ENCODE data around the gene CAMKK2.
A peak's percentile ranks its signal among the peaks of the same experiment; 100 is the strongest.
"Not testable (repeated sequence)": the region's sequence is repeated elsewhere in the genome, so short reads cannot be mapped to it uniquely, and the experiment has no call there.

CAMKK2 gene

DNA sequence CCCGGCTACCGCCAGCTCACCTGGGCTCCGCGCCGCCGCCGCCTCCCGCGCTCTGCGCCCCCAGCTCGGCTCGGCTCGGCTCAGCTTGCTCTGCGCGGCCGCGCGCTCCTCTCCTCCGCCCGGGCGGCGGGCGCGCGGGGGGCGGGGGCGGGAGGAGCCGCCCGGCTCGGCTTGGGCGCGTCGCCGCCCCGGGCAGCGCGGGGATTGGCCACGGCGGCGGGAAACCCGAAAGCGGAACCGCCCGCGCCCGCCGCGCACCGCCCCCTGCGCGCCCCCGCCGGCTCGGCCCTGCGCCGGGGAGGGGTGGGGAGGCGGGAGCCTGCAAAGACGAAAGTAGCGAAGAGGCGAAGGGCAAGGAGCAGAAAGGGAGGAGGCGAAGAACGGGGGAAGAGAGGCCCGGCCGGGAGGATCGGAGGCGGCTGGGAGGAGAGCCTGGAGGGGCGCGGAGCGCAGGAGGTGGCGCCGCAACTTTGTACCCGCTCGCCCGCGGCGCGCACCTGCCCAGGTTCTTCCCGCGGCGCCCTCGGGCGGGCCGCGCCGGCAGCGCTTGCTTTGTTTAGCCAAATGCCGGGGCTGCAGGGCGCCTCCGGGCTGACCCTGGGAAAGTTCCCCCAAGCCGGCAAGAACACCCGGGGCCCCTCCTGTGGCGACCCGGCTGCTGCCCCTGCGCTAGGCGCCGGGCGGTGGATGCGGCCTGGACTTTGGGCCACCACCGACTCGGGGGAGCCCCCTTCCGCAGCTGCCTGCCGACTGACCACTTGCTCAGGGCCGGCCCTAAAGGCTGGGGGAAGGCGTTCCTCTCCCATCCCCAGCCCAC lies at the start of gene CAMKK2:
CAMKK2 (minus strand) TSS at position 92 of the 817 bp plus-strand sequence. CDS start 22,183 bp downstream, outside the sequence.
- peak; percentile 60 for DNase-seq (ENCODE audit: low read depth)

DNA sequence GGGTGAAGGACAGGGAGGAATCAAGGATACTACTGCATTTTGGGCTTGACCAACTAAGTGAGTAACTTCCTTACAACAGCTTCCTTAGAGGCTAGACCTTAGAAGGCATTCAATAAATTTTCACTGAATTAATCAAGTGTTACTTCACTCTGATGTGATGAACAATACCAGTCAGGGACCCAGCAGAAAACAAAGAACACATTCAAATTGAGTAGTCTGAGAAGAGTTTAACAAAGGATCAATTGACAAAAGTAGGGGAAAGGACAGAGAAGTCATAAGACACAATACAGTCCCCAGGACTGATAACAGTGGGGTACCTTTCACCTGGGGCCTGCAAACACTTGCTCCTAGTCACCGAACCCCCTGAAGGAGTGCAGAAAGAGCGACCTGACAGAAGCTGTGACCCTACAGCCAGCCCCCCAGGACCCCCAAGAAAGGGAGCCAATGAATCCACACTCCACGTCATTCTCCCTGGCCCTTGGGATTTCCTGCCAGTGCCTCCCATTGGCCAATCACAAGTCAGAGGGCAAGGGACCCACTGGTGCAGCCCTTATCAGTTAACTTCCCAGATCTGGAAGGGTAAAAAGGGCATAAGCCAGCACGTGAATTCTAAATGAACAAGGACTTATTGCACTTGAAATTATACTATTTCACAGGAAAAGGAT lies 48.8 kb upstream of the CAMKK2 start:
- no peak for DNase-seq (ENCODE audit: low read depth)

DNA sequence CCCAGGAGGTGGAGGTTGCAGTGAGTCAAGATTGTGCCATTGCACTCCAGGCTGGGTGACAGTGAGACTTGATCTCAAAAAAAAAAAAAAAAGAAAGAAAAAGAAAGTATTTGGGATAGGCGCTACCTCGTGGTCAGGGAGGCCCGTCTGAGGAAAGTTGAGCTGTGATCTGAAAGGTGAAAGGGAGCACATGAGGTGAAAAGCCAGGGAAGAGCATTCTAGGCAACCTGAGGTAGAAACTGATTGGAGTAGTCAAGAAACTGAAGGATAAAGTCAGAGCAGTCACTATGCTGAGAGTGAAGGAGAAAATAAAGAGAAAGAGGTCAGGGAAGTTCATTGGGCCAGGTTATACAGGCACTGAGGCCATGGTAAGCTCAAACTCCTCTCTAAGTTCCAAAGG lies 48.0 kb upstream of the CAMKK2 start:
- no peak for DNase-seq (ENCODE audit: low read depth)

DNA sequence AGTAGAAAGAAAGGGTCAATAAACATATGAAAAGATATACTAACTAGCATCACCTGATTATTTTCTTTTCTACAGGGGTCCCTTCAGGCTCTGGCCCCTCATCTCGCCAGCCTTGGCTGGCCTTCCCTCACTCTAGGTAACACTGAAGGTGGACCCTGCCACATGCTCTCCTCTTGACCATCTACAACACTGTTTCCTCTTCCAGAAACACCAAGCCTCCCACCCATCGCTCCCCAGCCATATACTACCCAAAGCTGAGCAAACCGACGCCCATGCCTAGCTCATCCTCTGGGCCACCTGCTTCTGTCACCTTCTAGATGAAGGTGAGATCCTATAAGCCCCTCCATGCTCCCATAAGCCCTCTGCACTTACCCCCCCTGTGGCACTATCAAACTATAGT lies 40.9 kb upstream of the CAMKK2 start:
- DNase-seq (ENCODE audit: low read depth) = no peak

DNA sequence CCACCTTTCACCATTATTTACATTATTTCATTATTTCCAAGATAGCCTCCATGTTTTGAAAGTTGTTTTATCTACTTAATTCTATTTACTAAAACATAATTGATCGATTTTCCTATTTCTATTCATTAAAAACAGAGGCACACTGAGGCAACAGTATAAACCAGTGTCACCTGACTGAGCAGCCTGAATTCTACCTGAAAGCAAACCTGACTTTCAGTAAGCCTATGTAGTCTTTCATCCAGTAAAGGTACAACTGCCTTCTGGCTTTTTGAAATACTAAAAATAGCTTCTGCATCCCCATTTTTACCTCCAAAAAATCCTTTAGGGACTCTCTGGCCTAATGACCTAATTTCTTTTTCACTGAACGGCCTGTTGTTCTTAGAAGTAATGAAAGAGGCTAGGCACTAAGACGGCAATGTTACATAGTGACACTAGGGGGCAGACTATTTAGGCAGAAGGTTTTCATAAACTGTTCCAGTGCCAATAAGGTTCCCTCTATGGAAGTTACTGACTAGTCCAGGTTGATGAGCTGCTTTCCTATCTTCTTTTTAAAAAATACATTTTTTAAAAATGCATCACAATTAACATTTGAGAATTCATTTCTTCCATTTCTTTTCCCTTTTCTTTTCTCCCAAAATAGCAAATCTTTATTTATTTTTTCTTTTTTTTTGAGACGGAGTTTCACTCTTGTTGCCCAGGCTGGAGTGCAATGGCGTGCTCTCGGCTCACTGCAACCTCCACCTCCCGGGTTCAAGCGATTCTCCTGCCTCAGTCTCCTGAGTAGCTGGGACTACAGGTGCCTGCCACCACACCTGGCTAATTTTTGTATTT lies 38.2 kb upstream of the CAMKK2 start:
- DNase-seq (ENCODE audit: low read depth) = no peak

DNA sequence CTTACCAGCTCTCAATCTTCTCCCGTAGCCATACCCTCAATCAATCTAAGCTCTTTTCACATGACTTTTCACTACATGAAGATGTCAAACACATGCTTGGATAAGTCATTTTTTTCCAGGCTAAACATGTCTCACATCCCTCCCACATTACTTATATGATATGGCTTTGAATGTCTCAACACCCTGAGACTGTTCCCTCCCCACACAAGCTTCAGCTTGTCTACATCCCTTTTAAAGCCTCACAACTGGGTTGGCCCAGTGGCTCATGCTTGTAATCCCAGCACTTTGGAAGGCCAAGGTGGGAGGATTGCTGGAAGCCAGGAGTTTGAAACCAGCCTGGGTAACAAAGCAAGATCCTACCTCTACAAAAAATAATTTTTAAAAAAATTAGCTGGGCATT lies 37.2 kb upstream of the CAMKK2 start:
- DNase-seq (ENCODE audit: low read depth) = no peak

DNA sequence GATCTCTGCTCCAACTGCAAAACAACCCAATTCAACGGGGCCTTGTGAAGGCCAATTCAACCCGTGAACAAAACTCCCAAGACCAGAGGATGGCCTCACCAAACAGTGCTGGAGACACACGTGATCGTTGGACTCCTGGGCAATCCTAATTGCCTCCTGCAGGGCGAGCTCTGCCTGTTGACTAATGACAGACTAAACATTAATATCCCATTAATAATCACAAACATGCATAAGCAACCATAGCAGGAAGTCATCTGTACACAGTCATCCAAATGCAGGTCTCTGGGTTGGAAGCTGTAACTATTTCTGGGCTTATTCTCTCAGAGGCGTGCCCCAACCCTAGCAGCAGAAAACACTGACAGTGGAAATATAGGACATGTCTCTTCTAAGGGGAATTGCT lies 34.7 kb upstream of the CAMKK2 start:
- no peak for DNase-seq (ENCODE audit: low read depth)

DNA sequence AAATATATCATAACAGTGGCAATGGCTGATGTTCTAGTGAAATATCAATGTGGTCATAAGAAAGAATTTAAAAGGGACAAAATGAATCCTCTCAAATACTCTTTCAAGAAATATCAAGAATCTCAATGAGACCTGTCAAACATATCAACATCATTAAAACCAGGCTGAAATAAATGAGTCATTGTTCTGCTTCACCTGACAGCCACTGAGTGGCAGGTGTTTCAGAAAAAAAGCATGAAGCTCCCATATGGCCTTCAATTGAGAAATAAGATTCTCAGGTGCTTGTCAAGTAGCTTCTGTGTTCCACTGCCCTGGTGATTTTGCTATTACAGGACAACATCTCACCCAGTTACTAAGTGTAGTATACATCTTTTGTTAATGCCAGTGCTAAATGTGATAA lies 34.2 kb upstream of the CAMKK2 start:
- DNase-seq (ENCODE audit: low read depth) = no peak

DNA sequence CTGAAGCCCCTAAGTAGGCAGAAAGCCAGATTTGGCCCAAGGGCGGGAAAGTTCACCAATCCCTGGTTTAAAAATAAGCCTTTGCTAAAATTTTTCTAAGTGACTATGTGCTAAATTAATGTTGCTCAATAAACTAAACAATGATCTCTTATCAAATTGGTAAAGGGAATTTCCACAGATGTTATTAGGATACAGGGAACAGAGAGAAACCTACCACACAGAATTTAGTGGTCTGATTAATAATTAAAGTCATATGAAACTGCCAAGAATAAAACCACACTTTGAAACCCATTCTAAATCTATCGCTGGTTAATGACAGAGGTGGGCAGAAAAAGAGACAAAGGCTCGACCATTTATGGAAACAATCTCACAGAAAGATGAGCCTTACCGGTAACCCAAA lies 33.7 kb upstream of the CAMKK2 start:
- DNase-seq (ENCODE audit: low read depth) = no peak

DNA sequence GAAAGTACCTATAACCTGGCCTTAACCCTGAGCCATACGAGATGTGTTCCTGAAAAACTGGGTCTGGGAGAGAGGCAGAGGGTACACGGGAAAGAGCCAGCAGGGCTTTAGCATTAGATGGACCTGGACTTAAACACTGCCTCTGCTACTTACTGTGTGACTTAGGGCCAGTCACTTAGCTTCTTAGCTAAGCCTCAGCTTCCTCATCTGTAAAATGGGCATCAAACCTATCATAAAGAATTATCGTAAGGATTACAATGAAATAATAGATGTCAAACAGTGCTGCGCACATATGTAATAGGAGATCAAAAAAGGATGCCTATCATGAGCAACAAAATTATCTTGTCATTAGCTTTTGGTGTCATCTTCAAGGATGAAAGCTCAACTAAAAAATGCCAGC lies 32.1 kb upstream of the CAMKK2 start:
- no peak for DNase-seq (ENCODE audit: low read depth)

DNA sequence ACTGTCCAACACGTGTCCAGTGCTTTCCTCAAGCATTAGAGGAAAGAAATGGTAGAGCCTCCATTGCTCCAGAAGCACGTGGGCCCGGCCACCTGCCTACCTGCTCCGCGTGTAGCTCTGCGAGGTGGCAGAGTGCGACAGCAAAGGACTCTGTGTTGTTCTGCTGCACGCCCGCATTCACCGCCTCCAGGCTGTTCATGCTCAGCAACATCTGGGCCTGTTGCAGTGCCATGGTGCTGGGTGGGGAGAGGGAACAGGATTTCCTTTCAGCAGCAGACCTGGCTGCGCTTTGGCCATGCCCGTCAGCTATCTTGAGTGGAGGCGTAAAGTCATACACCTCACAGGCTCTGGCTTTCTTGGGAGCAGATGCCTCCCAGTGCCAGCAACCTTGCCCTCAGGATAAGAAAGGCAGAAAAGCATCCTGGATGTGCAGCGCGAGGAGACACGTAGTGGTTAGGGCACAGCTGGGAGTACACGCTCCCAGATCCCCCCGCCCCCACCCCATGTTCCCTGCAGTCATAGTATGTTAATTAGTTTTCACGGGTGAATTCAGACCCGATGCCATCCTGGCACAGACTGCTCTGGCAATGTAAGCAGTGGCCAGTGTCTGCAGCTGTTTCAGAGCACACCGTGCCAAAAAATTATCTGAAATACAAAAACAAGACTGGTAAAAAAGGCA lies 30.6 kb upstream of the CAMKK2 start:
- no peak for DNase-seq (ENCODE audit: low read depth)

DNA sequence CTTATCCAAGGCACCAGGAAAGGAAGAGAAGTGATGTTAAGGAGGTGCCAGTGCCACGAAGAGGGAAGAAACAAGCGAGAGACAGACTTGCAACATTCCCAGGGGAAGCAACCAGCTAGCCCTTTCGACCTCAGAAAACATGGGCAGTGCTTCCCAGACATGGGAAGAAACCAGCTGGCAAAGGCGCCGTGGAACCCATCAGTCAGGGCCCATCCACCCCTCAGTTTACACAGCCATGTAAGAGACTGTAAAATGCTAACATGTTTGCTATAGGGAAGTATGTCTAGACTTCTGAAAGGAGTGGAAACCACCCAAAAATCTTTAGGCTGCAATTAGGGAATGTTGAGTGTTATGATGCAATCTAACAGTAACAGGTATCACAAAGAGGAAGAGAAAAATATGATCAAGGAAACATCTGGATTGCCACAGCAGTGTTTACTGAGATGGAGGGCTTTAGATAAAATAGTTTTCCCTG lies 29.4 kb upstream of the CAMKK2 start:
- DNase-seq (ENCODE audit: low read depth) = no peak

DNA sequence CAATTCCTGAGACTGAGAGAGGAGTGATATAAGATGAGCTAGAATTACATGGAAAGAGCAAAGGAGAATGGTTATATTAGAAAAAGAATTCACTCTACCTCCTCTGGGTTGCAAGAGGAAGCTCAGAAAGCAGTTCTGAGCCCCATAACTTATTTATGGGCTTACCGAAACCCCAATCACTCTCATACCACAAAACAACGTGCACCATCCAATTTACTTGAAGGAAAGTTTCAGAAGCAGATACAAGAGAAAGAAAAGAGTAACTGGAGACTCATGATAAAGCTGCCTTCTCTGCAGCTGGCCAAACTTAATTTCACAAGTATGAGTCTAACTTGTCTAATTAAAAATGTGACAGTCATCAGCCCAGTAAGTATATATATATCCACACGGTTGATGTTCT lies 27.4 kb upstream of the CAMKK2 start:
- DNase-seq (ENCODE audit: low read depth) = no peak

DNA sequence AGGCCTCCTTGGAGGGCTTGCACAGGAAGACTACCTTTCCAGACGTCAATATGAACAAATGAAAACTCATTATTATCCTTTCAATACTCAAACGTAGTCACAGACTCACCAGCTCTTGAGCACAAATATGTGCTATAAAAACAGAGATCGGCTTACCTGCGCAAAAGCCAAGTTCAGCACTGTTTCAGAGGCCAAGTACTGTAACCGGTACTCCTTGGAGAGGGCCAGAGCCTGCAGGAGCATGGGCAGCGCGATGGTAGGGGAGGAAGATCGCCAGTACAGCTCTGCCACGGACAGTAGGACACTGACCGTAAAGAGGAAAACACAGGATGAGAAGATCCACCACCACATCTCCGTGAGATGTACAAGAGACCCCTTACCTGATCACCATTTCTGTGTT lies 21.6 kb upstream of the CAMKK2 start:
- no peak for DNase-seq (ENCODE audit: low read depth)

DNA sequence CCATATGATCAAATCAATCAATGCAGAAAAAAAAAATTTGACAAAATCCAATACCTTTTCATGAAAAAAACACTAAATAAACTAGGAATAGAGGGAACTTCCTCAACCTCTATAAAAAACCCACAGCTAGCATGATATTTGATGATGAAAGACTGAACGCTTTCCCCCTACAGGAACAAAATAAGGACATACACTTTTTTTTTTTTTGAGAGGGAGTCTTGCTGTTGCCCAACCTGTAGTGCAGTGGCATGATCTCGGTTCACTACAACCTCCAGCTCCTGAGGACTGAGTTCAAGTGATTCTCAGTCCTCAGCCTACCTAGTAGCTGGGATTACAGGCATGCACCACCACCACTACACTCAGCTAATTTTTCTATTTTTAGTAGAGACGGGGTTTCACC lies 17.9 kb upstream of the CAMKK2 start:
- DNase-seq (ENCODE audit: low read depth) = no peak

DNA sequence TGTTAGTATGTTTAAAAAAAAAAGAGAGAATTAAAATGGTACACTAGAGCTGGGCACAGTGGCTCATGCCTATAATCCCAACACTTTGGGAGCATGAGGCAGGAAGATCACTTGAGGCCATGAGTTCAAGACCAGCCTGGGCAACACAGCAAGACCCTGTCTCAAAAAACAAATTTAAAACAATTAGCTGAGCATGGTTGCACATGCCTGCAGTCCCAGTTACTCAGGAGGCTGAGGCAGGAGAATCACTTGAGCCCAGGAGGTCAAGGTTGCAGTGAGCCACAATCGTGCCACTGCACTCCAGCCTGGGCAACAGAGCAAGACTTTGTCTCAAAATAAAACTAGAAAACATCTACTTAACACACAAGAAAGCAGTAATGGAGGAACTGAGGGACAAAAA lies 13.7 kb upstream of the CAMKK2 start:
- DNase-seq (ENCODE audit: low read depth) = not testable (repeated sequence)

DNA sequence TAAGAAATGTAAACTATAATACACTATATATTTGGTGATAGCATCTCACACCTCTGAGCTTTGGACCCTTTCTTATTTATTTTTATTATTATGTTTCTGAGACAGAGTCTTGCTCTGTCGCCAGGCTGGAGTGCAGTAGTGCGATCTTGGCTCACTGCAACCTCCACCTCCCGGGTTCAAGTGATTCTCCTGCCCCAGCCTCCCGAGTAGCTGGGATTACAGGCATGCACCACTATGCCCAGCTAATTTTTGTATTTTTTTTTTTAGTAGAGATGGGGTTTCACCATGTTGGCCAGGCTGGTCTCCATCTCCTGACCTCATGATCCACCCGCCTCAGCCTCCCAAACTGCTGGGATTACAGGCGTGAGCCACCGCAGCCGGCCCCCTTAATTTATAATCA lies 10.9 kb upstream of the CAMKK2 start:
- DNase-seq (ENCODE audit: low read depth) = not testable (repeated sequence)

DNA sequence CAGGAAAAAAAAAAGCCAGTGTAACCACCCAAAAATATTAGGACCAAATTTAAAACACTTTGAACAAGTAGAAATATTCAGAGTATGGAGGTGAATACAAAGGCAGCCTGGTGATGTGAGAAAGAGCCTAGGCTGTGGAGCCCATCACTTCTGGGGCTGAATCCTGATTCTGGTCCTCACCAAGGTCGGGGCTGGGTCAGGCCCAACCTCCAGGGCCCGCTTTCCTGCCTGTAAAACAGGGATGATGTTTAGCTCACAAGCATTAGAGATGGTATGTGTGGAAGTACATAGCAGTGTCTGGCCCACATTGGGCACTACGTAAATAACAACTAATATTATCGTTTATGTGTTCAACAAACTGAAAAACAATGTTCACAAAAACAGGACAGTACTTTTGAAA lies 7.8 kb upstream of the CAMKK2 start:
- no peak for DNase-seq (ENCODE audit: low read depth)

DNA sequence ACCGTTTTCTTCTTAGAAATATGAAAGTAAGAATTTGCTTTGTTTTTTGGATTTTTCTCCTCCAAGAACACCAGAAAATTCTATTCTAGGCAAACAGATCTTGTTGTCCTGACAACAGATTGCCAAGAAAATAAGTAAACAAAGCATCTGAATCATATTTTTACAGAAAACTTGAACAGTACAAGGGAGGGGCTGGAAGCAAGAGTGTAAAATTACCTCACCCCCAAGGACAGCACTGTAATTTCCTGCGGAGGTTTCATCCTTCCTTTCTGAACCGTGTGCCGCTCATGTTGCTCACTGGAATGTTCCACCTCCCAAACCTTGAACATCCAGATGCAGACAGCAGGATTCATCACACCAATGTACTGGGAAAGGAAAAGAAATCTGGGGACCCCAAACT lies 5.4 kb upstream of the CAMKK2 start:
- no peak for DNase-seq (ENCODE audit: low read depth)

DNA sequence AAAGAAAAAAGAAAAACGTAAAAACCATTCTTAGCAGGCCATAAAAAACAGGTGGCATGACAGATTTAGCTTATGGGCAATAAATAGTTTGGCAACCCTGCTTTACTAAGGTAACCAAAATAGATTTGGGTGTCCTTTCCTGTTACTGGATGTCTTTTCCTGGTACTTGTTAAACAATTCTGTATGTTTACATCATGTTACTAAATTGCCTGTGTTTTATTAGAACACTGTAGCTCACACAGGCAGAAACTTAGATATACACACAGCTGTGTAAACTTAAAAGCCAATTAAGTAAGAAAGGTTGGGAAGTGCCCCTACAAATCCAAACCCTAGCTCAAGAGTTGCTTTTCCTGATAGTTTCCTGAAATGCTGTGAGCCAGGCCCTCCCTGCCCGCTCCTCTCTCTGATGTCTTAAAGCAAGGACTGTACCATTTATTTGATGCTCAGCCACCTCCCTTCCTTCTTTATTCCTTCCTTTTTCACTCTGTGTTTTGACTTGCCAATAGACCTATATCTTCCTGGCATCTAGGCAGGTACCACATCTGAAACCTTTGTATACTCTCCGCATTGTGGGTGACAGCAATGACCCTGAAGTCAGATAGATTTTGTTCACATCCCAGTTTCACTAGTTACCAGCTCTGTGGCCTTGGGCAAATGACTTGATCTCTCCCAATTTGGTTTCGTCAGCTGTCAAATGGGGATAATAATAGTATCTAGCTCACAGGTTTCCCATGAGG lies 3.7 kb upstream of the CAMKK2 start:
- no peak for DNase-seq (ENCODE audit: low read depth)

DNA sequence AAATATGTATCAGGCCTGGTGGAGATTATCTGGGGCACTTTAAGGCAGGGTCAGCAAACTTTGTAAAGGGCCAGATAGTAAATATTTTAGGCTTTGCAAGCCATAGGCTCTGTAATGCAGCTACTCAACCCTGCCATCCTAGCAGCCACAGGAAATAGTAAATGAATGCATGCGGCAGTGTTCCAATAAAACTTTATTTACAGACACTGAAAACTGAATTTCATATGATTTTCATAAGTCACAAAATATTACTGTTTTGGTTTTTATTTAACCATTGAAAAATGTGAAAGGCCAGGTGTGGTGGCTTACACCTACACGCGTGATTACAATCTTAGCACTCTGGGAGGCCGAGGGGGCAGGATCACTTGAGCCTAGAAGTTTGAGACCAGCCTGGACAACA lies 3.2 kb upstream of the CAMKK2 start:
- DNase-seq (ENCODE audit: low read depth) = no peak
